Stomach (tissue), 9 donors: ENCODE data around the gene ECPAS. TPM values are rescaled to one million over a fixed set of nuclear protein-coding genes. Genes with fewer than 3 reads are reported as not detected.
A peak's percentile ranks its signal among the peaks of the same experiment; 100 is the strongest.
"Not testable (repeated sequence)": the region's sequence is repeated elsewhere in the genome, so short reads cannot be mapped to it uniquely, and the experiment has no call there.

Experiments
- DNase-seq, 2 donors: peaks; one replicate each; pipeline versions ENCODE4 v3.0.0 to v3.0.0-alpha.2; 2013 to 2019
- H3K27ac ChIP-seq, 5 donors: fragments of 200-600 bp in 4 of 5; sonication (generic) in 4 of 5; one replicate each; pipeline ENCODE4 v1.5.1; 2013 to 2019; ENCODE audit warnings: mild to moderate bottlenecking in 1 of 5, moderate library complexity in 1 of 5
- H3K27me3 ChIP-seq, 3 donors: fragments of 200-600 bp; sonication (generic); one replicate each; pipeline ENCODE4 v1.5.1; 2017 to 2019; ENCODE audit warnings: mixed run types in 1 of 3
- H3K36me3 ChIP-seq, 4 donors: fragments of 200-600 bp; sonication (generic); 1 replicate in 3 of 4; 2 replicates in 1 of 4; pipeline ENCODE4 v1.5.1; 2016 to 2019
- H3K4me1 ChIP-seq, 4 donors: fragments of 200-600 bp; sonication (generic); one replicate each; pipeline ENCODE4 v1.5.1; 2016 to 2019
- H3K4me3 ChIP-seq, 4 donors: fragments of 200-600 bp; sonication (generic) in 3 of 4; one replicate each; pipeline ENCODE4 v1.5.1; 2016 to 2019; ENCODE audit warnings: mild to moderate bottlenecking in 1 of 4
- H3K9me3 ChIP-seq, 4 donors: fragments of 200-600 bp; sonication (generic); one replicate each; pipeline ENCODE4 v1.5.1; 2016 to 2019
- EP300 ChIP-seq: sonication (generic); formaldehyde crosslinking; IDR thresholded peaks from one replicate; pipeline ENCODE4 v1.6.1; 2017; ENCODE audit warnings: antibody characterized with exemption
- POLR2A ChIP-seq, 4 donors: fragments of 450-650 bp; IDR thresholded peaks; one replicate each; pipeline ENCODE4 v1.6.1; 2016; ENCODE audit warnings: antibody characterized with exemption in 4 of 4, control low read depth in 2 of 4, mild to moderate bottlenecking in 1 of 4, moderate library complexity in 1 of 4
- POLR2AphosphoS5 ChIP-seq, 3 donors: sonication (generic); formaldehyde crosslinking; IDR thresholded peaks; one replicate each; pipeline ENCODE4 v1.6.1; 2016; ENCODE audit warnings: antibody characterized with exemption in 3 of 3
- WGBS, 5 donors: extraction: QIAGEN DNeasy Blood & Tissue Kit in 3 of 5; methylation state at CpG; one replicate each; pipeline versions ENCODE4 v1.1.5 to v1.1.7; 2013 to 2018; 5-methylcytosine and 5-hydroxymethylcytosine counted together
- intact Hi-C: fragments of 100-400 bp; cut with DNase I; formaldehyde crosslinking; loops from one replicate; pipeline ENCODE4 v1.15.1; 2023; ENCODE audit warnings: low total_unique reads
- polyA plus RNA-seq, 3 donors: library from polyadenylated mRNA; stranded (reverse); fragments of 200-250 nt; gene quantifications; one replicate each; pipeline ENCODE4 v1.2.3, GENCODE V29; 2013
- total RNA-seq, 5 donors: library from RNA; depleted of rRNA; stranded (reverse); fragments of >200 nt; gene quantifications; one replicate each; pipeline versions ENCODE4 v1.1.0 to v1.2.3, GENCODE V29; 2014 to 2016
- TF ChIP-seq, protein P1 (sequence below), 7 experiments: fragments of 450-650 bp in 4 of 7; fragments of 200-600 bp in 3 of 7; sonication (generic) in 3 of 7; IDR thresholded peaks; one replicate each; pipeline ENCODE4 v1.5.1; 2016 to 2019; ENCODE audit warnings: antibody characterized with exemption in 7 of 7, control low read depth in 2 of 7, mild to moderate bottlenecking in 1 of 7
- donor health status: healthy with polysubstance abuse.
- donor health status: Bipolar disorder and iron deficiency.
- donor health status: healthy.

The ECPAS gene
- total and polyA plus RNA-seq, 8 donors = 13.6 to 147 (median 51.2) TPM

DNA sequence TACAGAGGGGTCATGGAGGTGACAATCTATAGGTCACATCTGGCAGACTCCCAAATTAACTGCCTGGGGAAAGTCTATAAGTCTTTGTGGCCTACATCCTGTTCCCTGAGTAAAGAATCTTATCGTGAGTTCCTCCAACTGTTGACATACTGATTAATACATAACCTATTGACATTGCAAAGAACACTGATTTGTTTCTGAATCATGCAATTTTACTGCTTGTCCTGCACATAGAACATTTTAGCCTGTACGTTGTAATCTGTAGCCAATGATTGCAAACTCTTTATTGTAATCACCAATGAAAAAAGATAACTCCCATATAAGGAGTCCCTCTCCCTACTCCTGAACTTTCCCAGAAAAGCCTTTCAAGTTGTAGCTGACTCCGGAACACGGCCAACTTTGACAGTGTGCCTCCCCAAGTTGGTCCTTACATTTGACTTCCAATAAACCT is 135.3 kb downstream of the ECPAS start:
- H3K4me1 ChIP-seq = peaks cover 4 to 20% (median 8%) of the 10 kb centered on the region in 4 donors
- TF ChIP-seq POLR2AphosphoS5 (IDR thresholded peaks at IDR 0.05) = peak; percentile 14 to 80 (median 58)
- TF ChIP-seq, protein P1, sequence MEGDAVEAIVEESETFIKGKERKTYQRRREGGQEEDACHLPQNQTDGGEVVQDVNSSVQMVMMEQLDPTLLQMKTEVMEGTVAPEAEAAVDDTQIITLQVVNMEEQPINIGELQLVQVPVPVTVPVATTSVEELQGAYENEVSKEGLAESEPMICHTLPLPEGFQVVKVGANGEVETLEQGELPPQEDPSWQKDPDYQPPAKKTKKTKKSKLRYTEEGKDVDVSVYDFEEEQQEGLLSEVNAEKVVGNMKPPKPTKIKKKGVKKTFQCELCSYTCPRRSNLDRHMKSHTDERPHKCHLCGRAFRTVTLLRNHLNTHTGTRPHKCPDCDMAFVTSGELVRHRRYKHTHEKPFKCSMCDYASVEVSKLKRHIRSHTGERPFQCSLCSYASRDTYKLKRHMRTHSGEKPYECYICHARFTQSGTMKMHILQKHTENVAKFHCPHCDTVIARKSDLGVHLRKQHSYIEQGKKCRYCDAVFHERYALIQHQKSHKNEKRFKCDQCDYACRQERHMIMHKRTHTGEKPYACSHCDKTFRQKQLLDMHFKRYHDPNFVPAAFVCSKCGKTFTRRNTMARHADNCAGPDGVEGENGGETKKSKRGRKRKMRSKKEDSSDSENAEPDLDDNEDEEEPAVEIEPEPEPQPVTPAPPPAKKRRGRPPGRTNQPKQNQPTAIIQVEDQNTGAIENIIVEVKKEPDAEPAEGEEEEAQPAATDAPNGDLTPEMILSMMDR (IDR thresholded peaks at IDR 0.05) = no peak
- no peak overlapping the region for H3K4me3 ChIP-seq
- H3K9me3 ChIP-seq = no peaks in the 10 kb centered on the region
- no peaks in the 10 kb centered on the region for H3K36me3 ChIP-seq
- DNase-seq = peak; percentile 63 to 80
- H3K27ac ChIP-seq = peak overlapping the region in 4 of 5 donors; percentile 46 to 68 (median 63)
- intact Hi-C loops = no loop called here
- H3K27me3 ChIP-seq = no peaks in the 10 kb centered on the region
- 22 to 36% (median 28%) methylated on average over 4 of the region's 4 CpGs for WGBS, 5 donors

DNA sequence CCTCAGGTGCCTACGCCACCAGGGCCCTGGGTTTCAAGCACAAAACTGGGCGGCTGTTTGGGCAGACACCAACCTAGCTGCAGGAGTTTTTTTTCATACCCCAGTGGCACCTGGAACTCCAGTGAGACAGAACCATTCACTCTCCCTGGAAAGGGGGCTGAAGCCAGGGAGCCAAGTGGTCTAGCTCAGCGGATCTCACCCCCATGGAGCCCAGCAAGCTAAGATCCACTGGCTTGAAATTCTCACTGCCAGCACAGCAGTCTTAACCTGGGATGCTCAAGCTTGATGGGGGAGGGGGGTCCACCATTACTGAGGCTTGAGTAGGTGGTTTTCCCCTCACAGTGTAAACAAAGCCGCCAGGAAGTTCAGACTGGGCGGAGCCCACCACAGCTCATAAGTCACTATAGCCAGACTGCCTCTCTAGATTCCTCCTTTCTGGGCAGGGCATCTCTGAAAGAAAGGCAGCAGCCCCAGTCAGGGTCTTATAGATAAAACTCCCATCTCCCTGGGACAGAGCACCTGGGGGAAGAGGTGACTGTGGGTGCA is 149.8 kb downstream of the ECPAS start:
- WGBS, 5 donors = 60 to 77% (median 75%) methylated on average over 4 to 5 of the region's 5 CpGs
- H3K27me3 ChIP-seq, H3K27ac ChIP-seq, H3K9me3 ChIP-seq, intact Hi-C loops, H3K36me3 ChIP-seq, H3K4me1 ChIP-seq, H3K4me3 ChIP-seq, DNase-seq: not testable (repeated sequence)

DNA sequence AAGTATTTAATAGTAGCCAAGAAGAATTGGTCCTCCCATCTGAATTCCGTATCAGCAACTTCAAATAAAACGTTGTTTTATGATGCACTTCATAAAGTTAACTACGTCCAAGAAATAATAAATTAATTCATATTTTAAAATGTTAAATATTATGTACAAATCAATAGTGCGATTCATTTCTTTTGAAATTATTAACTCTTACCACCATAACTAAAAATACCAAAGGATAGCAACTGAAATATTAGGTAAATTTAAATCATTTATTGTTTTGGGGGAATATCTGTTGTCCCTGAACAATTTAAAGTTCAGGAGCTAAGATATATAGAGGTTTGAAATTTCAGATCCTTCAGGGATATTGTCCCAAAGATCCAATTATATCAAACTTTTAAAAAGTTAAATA is 154.1 kb downstream of the ECPAS start, which contains the start of gene OR2K2:
Gene OR2K2 (minus strand): TSS at position 101 of the 400 bp plus-strand sequence. CDS start 1,791 bp downstream, outside the sequence.
- intact Hi-C loops = no loop called here
- no peak for DNase-seq
- H3K4me3 ChIP-seq = no peak within 1 kb of the TSS
- no peaks in the 10 kb centered on the region for H3K36me3 ChIP-seq
- H3K4me1 ChIP-seq = no peaks in the 10 kb centered on the region
- H3K27me3 ChIP-seq = peaks cover 0 to 6% (median 0%) of the 10 kb centered on the region in 3 donors
- WGBS, 5 donors = 86 to 92% (median 90%) methylated on average over 4 of the region's 4 CpGs
- H3K27ac ChIP-seq = no peak within 1 kb of the TSS
- H3K9me3 ChIP-seq = no peaks in the 10 kb centered on the region
- TF ChIP-seq, protein P1 (IDR thresholded peaks at IDR 0.05) = no peak
- TF ChIP-seq POLR2A (IDR thresholded peaks at IDR 0.05) (no peak), EP300 (no peak), POLR2AphosphoS5 (IDR thresholded peaks at IDR 0.05) (no peak)

DNA sequence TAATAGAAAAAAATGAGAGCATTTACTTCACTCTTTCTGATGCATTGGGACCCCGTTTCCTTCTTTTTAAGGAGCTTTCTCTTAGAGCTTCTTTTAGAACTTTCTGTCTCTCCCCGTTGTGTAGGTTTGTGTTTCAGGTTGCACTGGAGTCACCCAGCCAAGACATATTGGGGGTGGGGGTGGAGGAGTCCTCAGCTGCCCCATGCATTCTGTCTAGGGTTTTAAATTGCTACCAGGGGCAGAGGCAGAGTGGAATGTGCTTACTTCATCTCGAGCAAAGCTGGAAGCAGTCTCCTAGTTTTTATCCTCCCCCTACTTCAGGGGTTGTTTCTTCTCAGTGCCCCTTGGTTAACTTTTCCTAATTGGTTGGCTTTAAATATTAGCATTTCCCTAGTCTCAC is 163.6 kb downstream of the ECPAS start:
- no peak overlapping the region for H3K4me3 ChIP-seq
- peaks cover 0 to 4% (median 0%) of the 10 kb centered on the region in 3 donors for H3K27me3 ChIP-seq
- WGBS, 5 donors = 57 to 79% (median 74%) methylated on average over 3 of the region's 3 CpGs
- TF ChIP-seq, protein P1 (IDR thresholded peaks at IDR 0.05) = no peak
- no peak for TF ChIP-seq EP300
- no peak for TF ChIP-seq POLR2A (IDR thresholded peaks at IDR 0.05)
- TF ChIP-seq POLR2AphosphoS5 (IDR thresholded peaks at IDR 0.05) = no peak
- H3K36me3 ChIP-seq = no peaks in the 10 kb centered on the region
- no peak for DNase-seq
- no peaks in the 10 kb centered on the region for H3K4me1 ChIP-seq
- intact Hi-C loops = no loop called here
- no peaks in the 10 kb centered on the region for H3K9me3 ChIP-seq
- H3K27ac ChIP-seq = no peak overlapping the region

DNA sequence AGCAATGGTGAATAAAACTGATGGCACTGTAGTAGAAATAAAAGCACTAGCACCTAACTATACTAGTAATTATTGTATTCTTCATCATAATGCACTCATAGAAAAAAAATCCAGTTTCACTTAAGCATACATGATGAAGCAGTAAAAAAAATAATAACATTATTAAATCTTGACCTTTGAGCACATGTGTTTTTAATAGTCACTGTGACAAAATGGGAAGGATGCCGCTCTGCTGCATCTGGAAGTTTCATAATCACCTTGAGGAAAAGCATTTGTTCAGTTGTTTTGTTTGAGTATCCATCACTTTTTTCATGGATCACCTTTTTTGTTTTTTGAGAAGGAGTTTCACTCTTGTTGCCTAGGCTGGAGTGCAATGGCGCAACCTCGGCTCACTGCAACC is 167.4 kb downstream of the ECPAS start:
- no peak for TF ChIP-seq POLR2A (IDR thresholded peaks at IDR 0.05)
- no peak for TF ChIP-seq POLR2AphosphoS5 (IDR thresholded peaks at IDR 0.05)
- TF ChIP-seq EP300 = no peak
- TF ChIP-seq, protein P1 (IDR thresholded peaks at IDR 0.05) = no peak
- intact Hi-C loops = no loop called here

More for the DNA sequence above, 167.4 kb downstream of the ECPAS start:
- no peaks in the 10 kb centered on the region for H3K36me3 ChIP-seq
- H3K27ac ChIP-seq = no peak overlapping the region
- no peak for DNase-seq
- H3K27me3 ChIP-seq = no peaks in the 10 kb centered on the region
- WGBS, 5 donors = 64 to 90% (median 67%) methylated on average over 3 of the region's 3 CpGs
- no peaks in the 10 kb centered on the region for H3K4me1 ChIP-seq
- H3K9me3 ChIP-seq = no peaks in the 10 kb centered on the region
- H3K4me3 ChIP-seq = no peak overlapping the region
